ENCODE data around the gene FBXO36. TPM values are rescaled to one million over a fixed set of nuclear protein-coding genes. Genes with fewer than 3 reads are reported as not detected.

FBXO36 gene
- total and polyA plus RNA-seq, 7 donors: 0.90 to 3.5 (median 2.9) TPM

DNA sequence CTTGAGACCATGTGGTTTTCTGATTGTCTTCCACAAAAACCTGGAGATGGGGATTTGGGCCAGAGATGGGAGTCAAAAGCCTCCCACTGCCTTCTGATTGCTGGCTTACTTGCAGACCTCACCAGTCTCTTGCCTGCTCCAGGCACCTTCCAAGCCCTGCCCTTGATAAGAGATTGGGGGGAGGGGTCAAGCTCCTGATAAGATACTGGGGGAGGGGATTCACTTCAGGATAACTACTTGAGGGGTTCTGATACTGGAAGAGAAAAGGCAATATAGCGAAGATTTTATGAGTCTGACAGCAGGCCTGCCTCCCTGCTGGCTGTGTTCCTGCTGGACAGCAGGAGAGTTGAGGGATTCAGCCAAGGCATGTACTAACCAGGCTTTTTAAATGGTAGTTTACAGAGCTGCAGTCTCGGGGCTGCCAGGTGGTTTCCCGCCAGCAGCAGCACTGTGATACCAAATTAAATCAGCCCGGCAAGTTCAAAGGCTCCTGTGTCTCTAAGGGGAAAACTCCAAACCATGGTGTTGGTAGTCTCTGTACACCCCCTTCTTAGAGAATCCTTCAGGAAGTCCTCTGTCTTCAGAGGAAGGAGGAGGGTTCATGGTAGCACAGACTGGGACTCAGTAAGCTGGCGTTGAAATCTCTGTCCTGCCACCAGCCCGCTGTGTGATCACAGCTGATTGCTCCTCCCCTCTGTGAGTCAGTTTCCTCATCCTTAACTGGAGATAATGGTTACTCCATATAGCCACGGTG, 58.3 kb downstream of the FBXO36 start:
- H3K36me3 ChIP-seq: no peaks in the 10 kb centered on the region
- H3K4me3 ChIP-seq: peak overlapping the region in 1 of 4 donors; percentile 25
- H3K9me3 ChIP-seq: no peaks in the 10 kb centered on the region
- H3K4me1 ChIP-seq: peaks cover 0 to 21% (median 14%) of the 10 kb centered on the region in 4 donors
- peak; percentile 82 for DNase-seq
- H3K27ac ChIP-seq: peak overlapping the region; percentile 61 to 77 (median 76)
- TF ChIP-seq, protein P1, sequence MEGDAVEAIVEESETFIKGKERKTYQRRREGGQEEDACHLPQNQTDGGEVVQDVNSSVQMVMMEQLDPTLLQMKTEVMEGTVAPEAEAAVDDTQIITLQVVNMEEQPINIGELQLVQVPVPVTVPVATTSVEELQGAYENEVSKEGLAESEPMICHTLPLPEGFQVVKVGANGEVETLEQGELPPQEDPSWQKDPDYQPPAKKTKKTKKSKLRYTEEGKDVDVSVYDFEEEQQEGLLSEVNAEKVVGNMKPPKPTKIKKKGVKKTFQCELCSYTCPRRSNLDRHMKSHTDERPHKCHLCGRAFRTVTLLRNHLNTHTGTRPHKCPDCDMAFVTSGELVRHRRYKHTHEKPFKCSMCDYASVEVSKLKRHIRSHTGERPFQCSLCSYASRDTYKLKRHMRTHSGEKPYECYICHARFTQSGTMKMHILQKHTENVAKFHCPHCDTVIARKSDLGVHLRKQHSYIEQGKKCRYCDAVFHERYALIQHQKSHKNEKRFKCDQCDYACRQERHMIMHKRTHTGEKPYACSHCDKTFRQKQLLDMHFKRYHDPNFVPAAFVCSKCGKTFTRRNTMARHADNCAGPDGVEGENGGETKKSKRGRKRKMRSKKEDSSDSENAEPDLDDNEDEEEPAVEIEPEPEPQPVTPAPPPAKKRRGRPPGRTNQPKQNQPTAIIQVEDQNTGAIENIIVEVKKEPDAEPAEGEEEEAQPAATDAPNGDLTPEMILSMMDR (IDR thresholded peaks at IDR 0.05): no peak
- peak in 3 of 4 donors; percentile 22 to 48 (median 47) for TF ChIP-seq POLR2AphosphoS5 (IDR thresholded peaks at IDR 0.05)
- H3K27me3 ChIP-seq: no peaks in the 10 kb centered on the region
- 22 to 44% methylated on average over 7 of the region's 7 CpGs for WGBS, 2 donors
- intact Hi-C loops (cut with DNase I): loop anchor here (2.0 kb wide), 1 partner anchor 56 kb away; no protein-coding TSS in a partner anchor

DNA sequence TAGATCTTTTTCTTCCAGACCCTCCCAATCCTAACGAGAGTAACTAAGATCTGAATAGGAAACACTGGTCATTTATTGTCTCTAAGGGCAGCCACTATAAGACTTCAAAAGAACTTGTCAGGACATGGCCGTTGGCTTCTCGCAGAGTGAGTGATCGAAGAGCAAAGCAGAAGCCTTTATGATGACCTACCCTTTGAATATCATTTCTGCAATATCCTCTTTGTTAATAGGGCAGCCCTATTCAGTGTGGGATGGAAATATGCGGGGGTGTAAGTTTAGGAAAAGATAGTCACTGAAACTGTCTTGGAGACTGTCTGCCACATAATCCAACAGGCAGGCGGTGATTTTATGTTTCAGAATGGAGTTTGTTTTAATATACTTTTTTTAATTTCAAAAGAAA, 70.9 kb downstream of the FBXO36 start:
- no peak for DNase-seq
- WGBS, 2 donors: 93 to 94% methylated on average over 6 of the region's 6 CpGs
- TF ChIP-seq EP300 (IDR thresholded peaks at IDR 0.05) (no peak), POLR2A (IDR thresholded peaks at IDR 0.05) (no peak), POLR2AphosphoS5 (IDR thresholded peaks at IDR 0.05) (no peak)
- Histone ChIP-seq H3K9me3 (no peaks in the 10 kb centered on the region), H3K4me3 (no peak overlapping the region), H3K4me1 (no peaks in the 10 kb centered on the region), H3K27ac (no peak overlapping the region), H3K27me3 (no peaks in the 10 kb centered on the region), H3K36me3 (no peaks in the 10 kb centered on the region)
- intact Hi-C loops (cut with DNase I): no loop called here

DNA sequence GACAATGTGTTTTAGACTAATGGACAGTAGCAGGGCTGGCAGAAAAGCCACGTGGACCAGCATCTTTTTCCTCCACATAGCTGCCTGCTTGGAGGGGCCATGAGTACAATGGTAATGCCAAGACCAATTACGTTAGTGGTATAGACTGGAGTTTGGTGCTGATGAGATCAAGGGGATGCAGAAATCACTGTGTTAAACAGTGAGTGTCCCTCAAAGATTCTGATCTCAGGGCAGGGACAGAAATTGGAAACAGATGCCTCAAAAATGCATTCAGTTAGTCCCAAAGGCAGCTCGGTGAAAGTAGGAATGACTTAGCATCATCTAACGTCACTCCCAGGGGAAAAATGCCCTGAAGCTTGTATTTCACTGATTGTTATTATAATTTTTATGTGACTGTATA, 74.0 kb downstream of the FBXO36 start:
- TF ChIP-seq, protein P1 (IDR thresholded peaks at IDR 0.05): no peak
- TF ChIP-seq POLR2AphosphoS5 (IDR thresholded peaks at IDR 0.05): no peak
- no peak for TF ChIP-seq POLR2A (IDR thresholded peaks at IDR 0.05)
- no peak for TF ChIP-seq EP300 (IDR thresholded peaks at IDR 0.05)
- Histone ChIP-seq H3K27me3 (no peaks in the 10 kb centered on the region), H3K27ac (no peak overlapping the region), H3K4me3 (no peak overlapping the region), H3K9me3 (no peaks in the 10 kb centered on the region), H3K4me1 (no peaks in the 10 kb centered on the region), H3K36me3 (no peaks in the 10 kb centered on the region)
- no peak for DNase-seq
- WGBS, 2 donors: 94 to 95% methylated on average over 4 of the region's 4 CpGs
- intact Hi-C loops (cut with DNase I): no loop called here

DNA sequence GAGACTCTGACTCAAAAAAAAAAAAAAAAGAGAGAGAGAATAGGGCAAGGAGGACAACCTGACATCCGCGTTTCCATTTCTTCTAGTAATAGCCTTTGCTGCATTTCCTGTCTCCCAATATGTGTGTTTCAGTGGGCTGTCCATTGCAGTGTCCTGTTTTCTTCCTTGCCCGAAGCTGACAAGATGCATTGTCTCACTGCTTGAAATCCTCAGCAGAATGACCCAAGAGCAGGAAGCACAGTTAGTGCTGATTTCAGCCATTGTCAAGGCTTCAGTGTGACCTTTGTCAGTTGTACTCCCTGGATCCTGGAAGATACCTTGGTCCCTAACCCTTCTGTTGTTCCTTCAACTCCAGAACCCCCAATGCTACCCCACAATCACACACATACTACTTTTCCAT, 75.3 kb downstream of the FBXO36 start:
- no peak overlapping the region for H3K27ac ChIP-seq
- no peak overlapping the region for H3K4me3 ChIP-seq
- TF ChIP-seq, protein P1 (IDR thresholded peaks at IDR 0.05): no peak
- 92 to 93% methylated on average over 3 of the region's 3 CpGs for WGBS, 2 donors
- no peaks in the 10 kb centered on the region for H3K9me3 ChIP-seq
- no peak for DNase-seq
- H3K4me1 ChIP-seq: no peaks in the 10 kb centered on the region
- no peaks in the 10 kb centered on the region for H3K36me3 ChIP-seq
- no peaks in the 10 kb centered on the region for H3K27me3 ChIP-seq
- intact Hi-C loops (cut with DNase I): no loop called here

DNA sequence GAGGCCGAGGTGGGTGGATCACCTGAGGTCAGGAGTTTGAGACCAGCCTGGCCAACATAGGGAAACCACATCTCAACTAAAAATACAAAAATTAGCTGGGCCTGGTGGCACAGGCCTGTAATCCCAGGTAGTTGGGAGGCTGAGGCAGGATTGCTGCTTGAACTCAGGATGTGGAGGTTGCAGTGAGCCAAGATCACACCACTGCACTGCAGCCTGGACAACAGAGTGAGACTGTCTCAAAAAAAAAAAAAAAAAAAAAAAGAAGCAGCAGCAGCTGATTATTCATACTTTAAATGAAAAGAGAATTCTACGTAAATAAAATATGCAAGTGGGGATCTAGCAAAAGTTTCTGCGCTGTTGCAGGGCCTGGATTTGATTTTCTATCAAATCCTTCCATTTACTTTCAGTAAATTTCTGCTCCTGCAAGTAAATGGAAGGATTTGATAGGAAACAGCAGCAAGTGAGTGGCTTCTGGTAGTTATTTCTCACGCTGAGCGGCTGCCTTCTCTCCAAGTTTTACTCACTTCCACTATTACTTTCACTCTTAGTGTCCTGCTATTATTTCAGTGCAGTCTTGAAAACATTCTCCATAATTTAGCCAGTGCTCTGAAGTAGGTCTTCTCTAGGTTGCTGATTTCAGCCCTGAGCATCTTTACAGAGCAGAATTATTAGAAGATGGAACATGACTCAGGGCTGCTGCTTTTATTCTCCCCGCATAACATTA, 78.0 kb downstream of the FBXO36 start:
- Histone ChIP-seq H3K4me3 (no peak overlapping the region), H3K27ac (peak overlapping the region in 2 of 4 donors; percentile 1 to 23), H3K4me1 (no peaks in the 10 kb centered on the region), H3K27me3 (no peaks in the 10 kb centered on the region), H3K9me3 (no peaks in the 10 kb centered on the region), H3K36me3 (no peaks in the 10 kb centered on the region)
- 75 to 86% methylated on average over 6 of the region's 6 CpGs for WGBS, 2 donors
- no peak for DNase-seq
- intact Hi-C loops (cut with DNase I): no loop called here
- TF ChIP-seq POLR2AphosphoS5 (IDR thresholded peaks at IDR 0.05) (no peak), POLR2A (IDR thresholded peaks at IDR 0.05) (no peak), EP300 (IDR thresholded peaks at IDR 0.05) (no peak)
- TF ChIP-seq, protein P1 (IDR thresholded peaks at IDR 0.05): no peak

All from sigmoid colon (tissue), 7 donors.